HG03558 (cell line): ENCODE data around the gene GAS7.

Source experiments
- ATAC-seq: cut with Tn5 transposase; IDR thresholded peaks from one replicate; pipeline ENCODE4 v1.9.1; 2021; ENCODE audit warnings: moderate number of reproducible peaks; ENCODE audit not compliant: unreplicated experiment; ENCODE audit errors: extremely low read depth

GAS7 gene

GRCh38 chr17:10141436-10141835, 57.0 kb downstream of the GAS7 start:
- ATAC-seq, result no peak

GRCh38 chr17:10139577-10139976, 58.8 kb downstream of the GAS7 start:
- no peak for ATAC-seq

DNA sequence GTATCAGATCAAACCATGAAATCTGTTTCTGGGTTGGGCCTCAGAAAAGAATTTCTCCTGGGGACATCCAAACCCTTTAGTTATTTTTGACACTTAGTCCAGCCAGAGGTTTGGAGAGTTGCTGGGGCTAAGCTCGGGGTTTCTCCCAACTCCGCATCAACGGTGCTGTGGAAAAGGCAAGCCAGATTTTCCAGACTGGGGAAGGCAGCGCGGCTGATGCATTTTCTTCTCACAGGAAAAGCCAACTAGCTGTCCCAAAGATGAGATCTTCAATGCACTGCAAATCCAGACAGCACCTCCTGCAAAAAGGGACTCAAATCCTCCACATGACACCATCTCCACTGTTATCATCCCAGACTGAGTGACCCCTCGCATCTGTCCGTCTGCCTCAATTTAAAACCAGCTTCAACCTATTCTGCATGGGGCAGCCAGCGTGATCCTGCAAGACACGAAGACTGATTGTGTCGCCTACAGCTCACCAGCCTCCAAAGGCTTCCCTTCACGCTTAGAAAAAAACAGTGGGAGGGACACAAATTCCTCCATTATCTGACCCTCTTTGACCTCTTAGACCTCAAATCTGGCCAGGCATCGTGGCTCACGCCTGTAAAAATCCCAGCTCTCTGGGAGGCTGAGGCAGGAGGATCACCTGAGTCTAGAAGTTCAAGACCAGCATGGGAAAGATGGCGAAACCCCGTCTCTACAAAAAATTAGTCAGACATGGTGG, 62.0 kb downstream of the GAS7 start:
- no peak for ATAC-seq

DNA sequence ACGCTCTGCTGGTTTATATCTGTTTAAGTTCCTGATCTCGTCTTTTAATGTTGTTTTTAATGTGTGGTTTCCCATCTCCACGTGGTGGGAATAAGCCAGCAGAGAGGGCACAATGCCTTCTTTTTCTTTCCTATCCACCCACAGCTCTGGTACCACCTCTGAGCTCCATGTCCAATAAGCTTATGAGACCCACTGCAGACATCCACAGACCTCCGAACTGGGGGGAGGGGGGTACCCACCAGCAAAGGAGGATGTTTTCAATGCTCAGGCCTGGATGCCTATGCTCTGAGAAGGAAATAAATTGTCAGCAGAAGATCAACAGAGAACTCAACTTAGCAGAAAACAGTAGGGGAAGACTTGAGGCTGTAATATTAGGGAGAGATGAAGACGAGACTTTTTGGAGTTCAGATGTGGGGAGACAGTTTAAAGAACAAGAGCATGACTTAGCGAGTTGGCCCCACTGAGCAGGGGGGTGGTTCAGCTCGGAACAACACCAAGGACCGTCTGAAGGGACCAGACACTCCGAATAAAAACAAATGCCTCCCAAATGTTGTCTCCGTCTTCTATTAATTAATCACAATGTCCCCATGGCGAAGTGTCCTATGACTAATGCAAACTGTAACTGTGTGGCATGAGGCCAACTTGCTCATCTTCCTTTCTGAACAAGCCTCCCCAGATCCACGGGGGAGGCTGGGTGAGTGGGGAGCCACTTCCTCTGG, 62.7 kb downstream of the GAS7 start:
- no peak for ATAC-seq

- no peak for ATAC-seq
Observed at GRCh38 chr17:10130677-10131076, 67.7 kb downstream of the GAS7 start.

GRCh38 chr17:10130263-10130662, 68.1 kb downstream of the GAS7 start:
- no peak for ATAC-seq

DNA sequence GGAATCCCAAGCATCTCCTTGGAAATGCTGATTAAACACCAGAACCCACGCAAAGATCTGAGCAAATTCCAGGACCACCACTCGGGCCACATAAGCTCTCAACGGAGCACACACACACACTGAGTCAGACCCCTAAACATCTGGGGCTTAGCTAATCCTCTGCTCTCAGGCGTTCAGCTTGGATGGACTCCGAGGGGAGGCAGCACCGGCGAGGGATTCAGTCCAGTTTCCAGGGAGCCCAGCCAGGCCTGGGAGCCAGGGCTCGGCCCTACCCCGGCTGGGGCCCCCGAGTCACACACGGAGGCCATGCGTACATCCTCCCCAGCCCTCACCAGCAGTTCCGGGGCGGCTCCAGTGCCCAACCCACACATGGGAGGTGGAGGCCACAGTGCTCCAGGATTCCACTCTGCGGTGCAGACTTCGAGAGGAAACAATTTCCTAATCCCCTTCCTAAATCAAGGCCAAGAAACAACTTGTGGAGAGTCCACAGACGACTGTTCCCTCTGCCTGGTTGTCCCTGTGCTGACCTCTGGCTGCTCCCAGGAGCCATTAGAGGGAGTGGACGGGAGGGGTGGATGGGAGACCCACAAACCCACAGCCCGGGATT, 70.5 kb downstream of the GAS7 start:
- no peak for ATAC-seq

GRCh38 chr17:10126616-10127501, 71.5 kb downstream of the GAS7 start:
- no peak for ATAC-seq

- no peak for ATAC-seq
Observed at GRCh38 chr17:10126276-10126615, 72.2 kb downstream of the GAS7 start.

DNA sequence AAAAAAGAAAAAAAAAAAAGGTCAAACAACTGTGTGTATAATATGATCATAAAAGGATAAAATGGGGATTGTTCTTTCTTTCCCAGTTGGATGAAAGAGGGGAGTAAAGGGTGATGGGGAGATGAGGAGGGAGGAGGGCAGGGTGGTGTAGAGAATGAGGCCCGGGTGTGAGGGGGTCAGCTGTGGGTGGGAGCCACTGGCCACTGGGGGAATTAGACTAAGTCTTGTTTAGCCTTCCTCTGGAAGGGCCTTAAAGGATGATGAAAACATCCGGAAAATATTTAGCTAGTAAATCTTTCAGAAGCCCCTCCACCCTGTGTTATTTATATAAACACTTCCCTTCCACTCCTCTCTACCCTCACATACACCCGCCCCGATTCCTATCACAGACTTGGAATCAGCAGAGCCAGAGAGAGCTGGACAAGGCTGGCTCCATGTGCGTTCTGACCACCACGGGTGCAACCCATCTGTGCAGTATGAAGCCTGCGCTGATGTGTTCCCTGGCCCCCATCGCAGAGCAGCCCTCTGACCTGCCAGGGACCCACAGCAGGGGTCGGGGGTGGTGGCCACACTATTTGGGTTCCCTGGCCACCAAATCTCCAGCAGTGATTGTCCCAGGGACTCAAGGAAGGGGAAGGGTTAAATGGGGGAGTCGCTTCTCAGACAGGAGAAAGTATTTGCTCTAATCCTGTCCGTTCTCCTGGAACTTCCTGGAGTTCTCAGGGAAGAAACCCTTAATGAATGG, 72.7 kb downstream of the GAS7 start:
- ATAC-seq, result no peak

DNA sequence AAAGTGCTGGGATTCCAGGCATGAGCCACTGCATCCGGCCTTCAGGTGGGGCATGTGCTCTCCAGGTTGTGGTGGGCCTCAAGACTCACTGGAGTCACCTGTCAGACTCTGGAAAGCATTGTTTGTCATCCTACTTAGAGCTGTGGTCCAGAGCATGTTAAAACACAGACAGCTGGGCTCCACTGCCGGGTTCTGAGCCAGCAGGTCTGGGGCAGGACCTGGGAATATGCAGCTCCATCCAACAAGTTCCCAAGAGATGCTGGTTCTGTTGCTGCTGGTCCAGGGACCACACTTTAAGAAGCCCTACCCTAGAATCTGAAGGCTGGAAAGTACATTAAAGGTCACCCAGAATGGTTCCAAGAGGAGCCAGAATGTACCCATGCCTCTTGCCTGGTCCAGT, 75.3 kb downstream of the GAS7 start:
- no peak for ATAC-seq

DNA sequence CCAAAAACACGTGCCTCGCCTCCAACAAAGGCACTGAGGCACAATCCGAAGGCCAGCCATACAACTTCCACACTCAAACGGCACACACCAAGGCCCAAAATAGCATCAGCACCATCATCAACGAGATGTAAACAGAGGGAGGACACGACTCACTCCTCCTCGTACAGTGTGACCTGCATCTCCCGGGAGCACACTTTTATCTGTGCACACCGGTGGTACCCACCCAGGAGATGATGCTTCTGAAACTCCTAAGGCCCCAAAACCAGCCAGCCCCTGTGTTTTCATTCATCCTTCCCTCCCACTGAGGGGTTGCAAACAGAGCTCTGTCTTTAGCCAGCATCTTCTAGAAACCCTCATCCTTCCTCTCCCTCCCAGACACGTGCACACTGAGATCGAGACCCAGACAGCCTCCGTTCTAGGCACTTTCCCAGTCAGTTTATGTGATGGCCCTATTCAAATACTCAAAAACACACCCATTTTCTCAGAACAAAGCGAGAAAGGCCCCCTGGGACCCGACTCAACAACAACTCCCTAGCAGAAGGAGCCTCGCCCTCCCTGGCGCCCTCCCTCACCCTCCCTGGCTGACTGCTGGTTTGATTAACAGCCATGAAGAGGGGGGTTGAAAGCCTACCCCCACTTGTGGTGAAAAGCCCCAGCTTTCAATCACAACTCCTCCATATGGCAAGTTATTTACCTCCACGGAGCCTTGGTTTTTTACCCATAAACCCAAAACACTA, 76.3 kb downstream of the GAS7 start:
- no peak for ATAC-seq

- ATAC-seq, result no peak
Observed at GRCh38 chr17:10120749-10121148, 77.7 kb downstream of the GAS7 start.

DNA sequence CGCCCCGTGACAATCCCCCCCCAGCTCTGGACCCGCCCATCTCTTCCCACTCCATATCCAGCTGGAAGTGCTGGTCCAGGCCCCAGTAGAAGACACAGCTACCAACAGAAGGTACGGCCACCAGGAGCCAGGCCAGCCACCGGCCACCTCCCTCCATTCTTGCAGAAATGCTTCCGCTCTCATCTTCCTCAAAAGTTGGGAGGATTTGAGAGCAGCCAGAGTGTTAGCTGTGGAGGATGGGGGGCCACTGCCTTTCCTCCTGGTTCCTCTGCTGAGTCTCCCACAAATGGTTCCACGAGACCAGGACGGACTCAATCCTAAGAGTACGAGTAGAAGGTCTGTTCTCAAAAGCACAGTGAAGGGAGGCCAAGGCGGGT, 78.3 kb downstream of the GAS7 start:
- ATAC-seq, result no peak

GRCh38 chr17:10119203-10120108, 79.0 kb downstream of the GAS7 start:
- ATAC-seq, result no peak

DNA sequence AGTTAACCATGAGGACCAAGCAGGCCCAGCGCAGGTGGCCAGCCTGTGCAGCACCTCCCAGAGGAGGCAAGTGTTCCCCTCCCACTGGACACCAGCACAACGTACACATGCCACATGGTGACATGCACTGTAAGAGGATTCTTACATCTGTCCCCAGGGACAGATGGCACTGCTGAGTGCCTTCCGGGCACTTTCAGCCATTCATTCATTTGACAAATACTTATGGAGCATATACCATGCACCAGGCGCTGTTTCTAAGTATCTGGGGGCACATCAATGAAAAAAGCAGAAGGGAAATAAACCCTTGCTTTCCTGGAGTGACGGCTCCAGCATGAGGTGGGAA, 79.6 kb downstream of the GAS7 start:
- no peak for ATAC-seq

- no peak for ATAC-seq
Observed at GRCh38 chr17:10117581-10118001, 80.8 kb downstream of the GAS7 start.

GRCh38 chr17:10116753-10117420, 81.5 kb downstream of the GAS7 start:
- no peak for ATAC-seq
